Choroid plexus epithelial cell (primary cell): ENCODE results near the gene PDCD4.

Source experiments
- DNase-seq: peaks from one replicate; pipeline ENCODE4 v3.0.0-alpha.2; 2010; ENCODE audit warnings: low read depth
- H3K4me3 ChIP-seq: 2 replicates; pipeline ENCODE4 v1.5.1; 2011; ENCODE audit warnings: low read depth, mild to moderate bottlenecking, control low read depth, low read length, moderate library complexity
- TF ChIP-seq, protein P1 (sequence below): conservative IDR thresholded peaks from 2 replicates; pipeline ENCODE4 v1.5.1; 2011; ENCODE audit warnings: low read depth, mild to moderate bottlenecking, control low read depth, inconsistent platforms, low read length, moderate library complexity

PDCD4 gene

GRCh38 chr10:110893559-110894179 lies 21.9 kb downstream of the PDCD4 start:
- no peak overlapping the region for H3K4me3 ChIP-seq
- TF ChIP-seq, protein P1, sequence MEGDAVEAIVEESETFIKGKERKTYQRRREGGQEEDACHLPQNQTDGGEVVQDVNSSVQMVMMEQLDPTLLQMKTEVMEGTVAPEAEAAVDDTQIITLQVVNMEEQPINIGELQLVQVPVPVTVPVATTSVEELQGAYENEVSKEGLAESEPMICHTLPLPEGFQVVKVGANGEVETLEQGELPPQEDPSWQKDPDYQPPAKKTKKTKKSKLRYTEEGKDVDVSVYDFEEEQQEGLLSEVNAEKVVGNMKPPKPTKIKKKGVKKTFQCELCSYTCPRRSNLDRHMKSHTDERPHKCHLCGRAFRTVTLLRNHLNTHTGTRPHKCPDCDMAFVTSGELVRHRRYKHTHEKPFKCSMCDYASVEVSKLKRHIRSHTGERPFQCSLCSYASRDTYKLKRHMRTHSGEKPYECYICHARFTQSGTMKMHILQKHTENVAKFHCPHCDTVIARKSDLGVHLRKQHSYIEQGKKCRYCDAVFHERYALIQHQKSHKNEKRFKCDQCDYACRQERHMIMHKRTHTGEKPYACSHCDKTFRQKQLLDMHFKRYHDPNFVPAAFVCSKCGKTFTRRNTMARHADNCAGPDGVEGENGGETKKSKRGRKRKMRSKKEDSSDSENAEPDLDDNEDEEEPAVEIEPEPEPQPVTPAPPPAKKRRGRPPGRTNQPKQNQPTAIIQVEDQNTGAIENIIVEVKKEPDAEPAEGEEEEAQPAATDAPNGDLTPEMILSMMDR = peak; percentile 44
- DNase-seq = peak; percentile 65

- TF ChIP-seq, protein P1 = no peak
- no peak overlapping the region for H3K4me3 ChIP-seq
- DNase-seq = no peak
Measured at GRCh38 chr10:110897184-110897583, 25.5 kb downstream of the PDCD4 start.

DNA sequence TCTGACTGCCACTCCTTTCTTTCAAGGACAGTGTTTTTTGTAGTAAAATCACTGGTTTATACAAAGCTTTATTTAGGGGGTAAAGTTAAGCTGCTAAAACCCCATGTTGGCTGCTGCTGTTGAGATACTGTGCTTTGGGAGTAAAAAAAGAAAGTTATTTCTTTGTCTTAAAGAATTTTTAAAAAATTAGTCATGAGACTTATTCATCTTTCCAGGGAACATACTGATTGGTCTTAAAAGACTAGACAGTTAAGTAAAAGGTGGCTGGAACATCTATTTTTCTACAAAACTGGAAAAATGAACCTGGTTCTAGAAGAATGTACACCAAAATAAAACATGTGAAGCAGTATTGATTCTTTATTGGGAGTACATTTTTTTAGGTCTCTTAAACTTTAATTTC lies 26.7 kb downstream of the PDCD4 start:
- TF ChIP-seq, protein P1 = no peak
- H3K4me3 ChIP-seq = no peak overlapping the region
- DNase-seq = no peak

DNA sequence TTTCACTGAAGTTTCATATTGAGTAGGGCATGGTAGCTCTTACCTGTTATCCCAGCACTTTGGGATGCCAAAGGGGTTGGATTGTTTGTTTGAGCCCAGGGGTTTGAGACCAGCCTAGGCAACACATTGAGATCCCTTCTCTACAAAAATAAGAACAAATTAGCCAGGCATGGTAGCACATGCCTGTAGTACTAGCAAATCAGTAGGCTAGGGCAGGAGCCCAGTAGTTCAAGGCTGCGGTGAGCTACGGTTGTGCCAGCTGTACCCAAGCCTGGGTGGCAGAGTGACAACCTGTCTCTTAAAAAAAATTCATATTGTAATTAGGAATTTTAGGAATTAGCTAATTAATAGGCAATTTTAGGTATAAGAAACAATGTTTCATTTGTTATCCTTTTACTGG lies 29.3 kb downstream of the PDCD4 start:
- no peak overlapping the region for H3K4me3 ChIP-seq
- DNase-seq = no peak
- TF ChIP-seq, protein P1 = no peak

DNA sequence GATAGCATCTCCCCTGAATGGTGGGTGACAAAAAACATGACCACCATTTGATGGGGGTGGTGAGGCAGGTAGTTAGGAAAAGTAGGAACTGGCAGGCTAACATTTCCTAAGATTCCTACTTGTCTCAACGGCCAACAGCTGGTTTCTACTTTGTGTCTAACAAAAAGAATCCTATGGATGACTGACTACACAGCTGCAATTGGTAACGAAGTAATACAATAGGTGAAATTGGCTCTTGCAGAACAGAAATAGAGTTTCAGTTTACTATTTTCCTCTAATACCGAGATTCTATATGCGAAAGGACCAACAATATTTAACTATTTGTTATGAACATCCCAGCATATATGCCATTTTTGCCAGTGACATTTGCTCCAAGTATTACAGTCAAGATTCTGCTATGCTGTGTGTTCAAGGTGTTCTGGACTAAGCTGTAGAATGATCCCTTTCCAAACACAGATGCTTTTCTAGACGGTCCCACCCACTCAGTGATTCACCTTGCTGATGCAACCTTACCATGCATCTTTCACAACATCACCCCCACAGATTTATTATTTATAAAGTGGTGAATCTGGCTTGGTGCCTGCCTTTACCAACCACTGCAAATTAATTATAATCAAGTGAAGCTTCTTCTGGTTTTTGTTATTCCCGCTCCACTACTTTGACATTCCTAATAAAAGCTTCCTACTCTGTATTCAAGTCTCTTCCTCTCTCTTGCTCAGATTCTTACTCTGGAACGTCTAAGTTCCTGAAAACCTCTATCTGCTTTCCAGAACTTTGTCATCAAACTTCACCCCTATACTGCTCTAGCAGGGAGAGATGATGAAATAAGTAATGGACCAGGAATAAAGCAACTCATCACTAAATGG lies 30.5 kb downstream of the PDCD4 start:
- TF ChIP-seq, protein P1 = no peak
- no peak overlapping the region for H3K4me3 ChIP-seq
- peak; percentile 83 for DNase-seq

DNA sequence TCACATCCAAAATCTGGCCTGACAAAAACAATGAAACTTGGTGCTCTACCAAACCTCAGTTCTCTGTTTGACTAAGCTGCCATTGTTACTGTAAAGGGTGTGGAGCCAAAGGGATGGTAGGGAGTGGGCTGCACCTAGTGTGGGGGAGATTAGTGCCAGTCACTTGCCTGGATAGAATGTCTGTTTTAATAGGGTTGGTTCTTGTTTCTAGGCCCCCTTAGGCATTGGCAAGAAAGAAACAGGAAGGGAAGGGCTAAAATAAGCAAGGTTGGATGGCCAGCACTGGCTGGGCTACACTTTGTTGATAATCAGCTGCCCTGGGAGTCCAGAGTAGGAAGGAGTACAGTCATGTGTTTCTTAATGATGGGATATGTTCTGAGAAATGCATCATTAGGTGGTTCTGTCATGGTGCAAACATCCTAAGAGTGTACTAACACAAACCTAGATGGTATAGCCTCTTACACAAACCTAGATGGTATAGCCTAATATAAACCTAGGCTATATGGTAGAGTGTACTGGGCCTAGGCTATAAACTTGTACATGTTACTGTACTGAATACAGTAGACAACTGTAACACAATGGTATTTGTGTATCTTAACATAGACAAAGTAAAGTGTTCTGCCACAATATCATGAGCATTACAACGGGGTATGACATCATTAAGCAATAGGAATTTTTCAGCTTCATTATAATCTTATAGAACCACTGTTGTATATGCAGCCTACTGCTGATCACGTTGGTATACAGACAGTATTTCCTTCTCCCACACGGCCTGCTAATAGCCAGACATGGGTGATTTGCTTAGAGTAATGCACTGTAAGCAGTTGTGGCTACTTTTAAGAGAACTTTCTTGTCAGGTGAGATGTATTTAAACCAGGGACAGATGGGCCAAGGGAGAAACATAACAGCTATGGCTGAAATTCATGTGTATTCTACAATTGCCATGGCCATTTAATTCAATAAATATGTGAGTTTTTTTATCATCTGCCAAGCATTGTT lies 31.9 kb downstream of the PDCD4 start:
- TF ChIP-seq, protein P1 = no peak
- no peak overlapping the region for H3K4me3 ChIP-seq
- DNase-seq = no peak
